Heart left ventricle (tissue), 16 donors: ENCODE results near the gene PLET1. TPM values are rescaled to one million over a fixed set of nuclear protein-coding genes. Genes with fewer than 3 reads are reported as not detected.

Experiments used
- ATAC-seq, 4 donors: fragments of 200-7000 bp; cut with Tn5 transposase; one replicate each; pipeline ENCODE4 v1.9.1; 2020 to 2022; ENCODE audit warnings: moderate library complexity in 4 of 4, mild to moderate bottlenecking in 3 of 4, moderate number of reproducible peaks in 1 of 4
- DNase-seq, 5 donors: peaks; one replicate each; pipeline ENCODE4 v3.0.0-alpha.2; 2020
- H3K27ac ChIP-seq, 12 donors: fragments of 200-600 bp; sonication (generic) in 4 of 12; one replicate each; pipeline versions ENCODE4 v1.5.0 to v1.8.0; 2016 to 2022; ENCODE audit warnings: mild to moderate bottlenecking in 2 of 12
- H3K27me3 ChIP-seq, 9 donors: fragments of 200-600 bp; sonication (generic) in 2 of 9; one replicate each; pipeline versions ENCODE4 v1.5.1 to v1.8.0; 2016 to 2022; ENCODE audit warnings: mild to moderate bottlenecking in 3 of 9
- H3K36me3 ChIP-seq, 9 donors: fragments of 200-600 bp; sonication (generic) in 2 of 9; one replicate each; pipeline versions ENCODE4 v1.5.0 to v1.8.0; 2018 to 2022; ENCODE audit warnings: mild to moderate bottlenecking in 2 of 9
- H3K4me1 ChIP-seq, 12 donors: fragments of 200-600 bp; sonication (generic) in 4 of 12; one replicate each; pipeline versions ENCODE4 v1.5.0 to v1.8.0; 2016 to 2022; ENCODE audit warnings: mild to moderate bottlenecking in 3 of 12
- H3K4me3 ChIP-seq, 12 donors: fragments of 200-600 bp; sonication (generic) in 4 of 12; one replicate each; pipeline versions ENCODE4 v1.5.0 to v1.8.0; 2017 to 2022; ENCODE audit warnings: mild to moderate bottlenecking in 9 of 12, moderate library complexity in 4 of 12
- H3K9me3 ChIP-seq, 12 donors: fragments of 200-600 bp; sonication (generic) in 4 of 12; one replicate each; pipeline versions ENCODE4 v1.5.0 to v1.8.0; 2016 to 2022; ENCODE audit warnings: mild to moderate bottlenecking in 1 of 12
- POLR2A ChIP-seq, 2 donors: fragments of 450-650 bp; IDR thresholded peaks; one replicate each; pipeline ENCODE4 v1.6.1; 2017; ENCODE audit warnings: antibody characterized with exemption in 2 of 2, mild to moderate bottlenecking in 2 of 2, moderate library complexity in 2 of 2
- WGBS, 4 donors: extraction: QIAGEN DNeasy Blood & Tissue Kit in 2 of 4; methylation state at CpG; one replicate each; pipeline versions ENCODE4 v1.1.5 to v1.1.7; 2013 to 2018; 5-methylcytosine and 5-hydroxymethylcytosine counted together
- intact Hi-C, 10 donors: fragments of 100-400 bp; cut with DNase I; formaldehyde crosslinking; loops; one replicate each; pipeline versions ENCODE4 v1.11.1 to v1.14.2; 2022
- polyA plus RNA-seq, 2 donors: library from polyadenylated mRNA; stranded (reverse); fragments of 200-250 nt; gene quantifications; one replicate each; pipeline ENCODE4 v1.2.3, GENCODE V29; 2013
- total RNA-seq, 9 donors: library from RNA; depleted of rRNA in 2 of 9; stranded (reverse); fragments of >200 nt in 2 of 9; fragmentation: NEBNext Ultra II Directional in 3 of 9; extraction: Animal tissue kit (Norgen Biotek cat#: 25700) in 3 of 9; gene quantifications; one replicate each; pipeline versions ENCODE4 v1.1.0 to v1.2.4, GENCODE V29; 2016 to 2023
- TF ChIP-seq, protein P1 (sequence below), 12 donors: fragments of 200-600 bp; sonication (generic) in 4 of 12; IDR thresholded peaks; one replicate each; pipeline versions ENCODE4 v1.5.0 to v1.8.0; 2018 to 2022; ENCODE audit warnings: antibody characterized with exemption in 12 of 12, mild to moderate bottlenecking in 5 of 12
- donor health status: ischemic (EF 13 %, LVEDD 7.1; RV severe dilation, severe dysfunction).
- donor health status: healthy with polysubstance abuse.
- donor health status: DM: no; HTN: yes; CAD: no.
- donor health status: DM: no; HTN: no; CAD: no.
- donor health status: ischemic (EF 25% LVEDD 6.9; RV normal size, moderate dysfunction).
- donor health status: ischemic (EF 25% LVEDD 5.7; RV mildly dilated, moderate dysfunction).
- donor health status: healthy.
- donor health status: DM: yes; HTN: yes; CAD: no.
- donor health status: ischemic (EF 35%, LVEDD 5.7; RV mildly dilated, moderate dysfunction).
- donor health status: nonischemic (EF 11% LVEDD 7.7; RV severe dilation, severe dysfunction).
- donor health status: DM: yes; HTN: yes; CAD: no.
- donor health status: PGD.
- donor health status: ischemic (EF 29% LVEDD 5.4; RV normal size, mild dysfunction).
- donor health status: nonischemic (EF 23%, LVEDD 6.1; RV moderate dilation, normal function).

Gene PLET1
- total and polyA plus RNA-seq, 11 donors = not detected

DNA sequence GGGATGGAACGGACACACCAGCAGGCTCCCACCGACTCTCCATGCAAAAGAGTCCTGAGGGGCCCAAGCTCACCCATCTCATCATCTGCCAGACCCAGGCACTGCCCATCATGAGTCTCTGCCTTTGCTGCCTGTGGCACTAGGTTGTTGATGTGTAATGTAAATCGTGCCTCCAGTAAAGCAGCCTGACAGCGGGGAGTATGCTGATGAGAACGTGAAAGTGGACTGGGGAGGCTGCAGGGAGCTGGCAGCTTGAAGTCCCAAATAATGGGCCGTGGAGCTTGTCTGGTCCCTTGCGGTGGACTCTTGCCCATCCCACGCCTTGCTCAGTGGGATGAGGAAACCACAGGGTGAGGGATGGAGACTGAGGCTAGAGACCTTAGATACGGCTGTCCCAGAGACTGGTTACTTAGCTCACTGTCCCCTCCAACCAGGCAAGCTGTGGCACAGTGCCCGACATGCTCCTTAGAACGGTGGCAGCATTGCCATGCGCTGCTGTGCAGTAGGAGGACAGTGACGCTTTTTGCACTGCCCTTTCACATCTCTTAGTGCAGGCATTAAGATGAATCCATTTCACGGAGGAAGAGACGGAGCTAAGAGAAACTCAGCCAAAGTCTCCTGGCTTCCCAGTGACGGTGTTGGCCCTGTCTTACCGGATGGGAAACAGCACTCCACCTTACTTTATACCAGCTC lies 39.6 kb upstream of the PLET1 start:
- Histone ChIP-seq H3K9me3 (no peaks in the 10 kb centered on the region), H3K27me3 (no peaks in the 10 kb centered on the region), H3K4me1 (peaks cover 0 to 37% (median 8%) of the 10 kb centered on the region in 12 donors), H3K27ac (peak overlapping the region in 1 of 12 donors; percentile 30), H3K36me3 (no peaks in the 10 kb centered on the region), H3K4me3 (no peak overlapping the region)
- 66 to 78% (median 70%) methylated on average over 17 of the region's 17 CpGs for WGBS, 4 donors
- intact Hi-C loops = no loop called here
- DNase-seq (peak in 2 of 5 donors; percentile 45 to 58), ATAC-seq (peak; percentile 35 to 68 (median 58))
- TF ChIP-seq, protein P1, sequence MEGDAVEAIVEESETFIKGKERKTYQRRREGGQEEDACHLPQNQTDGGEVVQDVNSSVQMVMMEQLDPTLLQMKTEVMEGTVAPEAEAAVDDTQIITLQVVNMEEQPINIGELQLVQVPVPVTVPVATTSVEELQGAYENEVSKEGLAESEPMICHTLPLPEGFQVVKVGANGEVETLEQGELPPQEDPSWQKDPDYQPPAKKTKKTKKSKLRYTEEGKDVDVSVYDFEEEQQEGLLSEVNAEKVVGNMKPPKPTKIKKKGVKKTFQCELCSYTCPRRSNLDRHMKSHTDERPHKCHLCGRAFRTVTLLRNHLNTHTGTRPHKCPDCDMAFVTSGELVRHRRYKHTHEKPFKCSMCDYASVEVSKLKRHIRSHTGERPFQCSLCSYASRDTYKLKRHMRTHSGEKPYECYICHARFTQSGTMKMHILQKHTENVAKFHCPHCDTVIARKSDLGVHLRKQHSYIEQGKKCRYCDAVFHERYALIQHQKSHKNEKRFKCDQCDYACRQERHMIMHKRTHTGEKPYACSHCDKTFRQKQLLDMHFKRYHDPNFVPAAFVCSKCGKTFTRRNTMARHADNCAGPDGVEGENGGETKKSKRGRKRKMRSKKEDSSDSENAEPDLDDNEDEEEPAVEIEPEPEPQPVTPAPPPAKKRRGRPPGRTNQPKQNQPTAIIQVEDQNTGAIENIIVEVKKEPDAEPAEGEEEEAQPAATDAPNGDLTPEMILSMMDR (IDR thresholded peaks at IDR 0.05) = no peak
- TF ChIP-seq POLR2A (IDR thresholded peaks at IDR 0.05) = no peak

DNA sequence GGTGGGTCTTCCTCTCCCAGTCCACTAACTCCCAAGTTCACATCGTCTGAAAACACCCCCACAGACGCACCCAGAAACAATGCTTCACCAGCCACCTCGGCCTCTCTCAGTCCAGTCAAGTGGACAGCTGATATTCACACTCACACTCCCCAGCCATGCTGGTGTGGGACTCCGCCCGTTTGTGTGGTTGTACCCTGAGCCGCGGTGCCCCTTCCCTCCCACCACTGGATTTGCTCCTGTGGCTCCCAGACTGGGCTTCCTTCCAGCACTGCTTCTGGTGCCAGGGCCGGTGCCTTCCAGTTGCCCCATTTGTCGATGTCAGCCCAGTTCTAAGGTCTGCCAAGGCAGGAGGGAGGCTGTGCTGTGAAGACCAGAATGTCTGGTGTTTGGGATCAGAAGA lies 37.9 kb upstream of the PLET1 start:
- TF ChIP-seq POLR2A (IDR thresholded peaks at IDR 0.05) = no peak
- TF ChIP-seq, protein P1 (IDR thresholded peaks at IDR 0.05) = no peak
- H3K4me1 ChIP-seq = peaks cover 0 to 48% (median 13%) of the 10 kb centered on the region in 12 donors
- no peaks in the 10 kb centered on the region for H3K27me3 ChIP-seq
- DNase-seq = peak; percentile 68 to 80 (median 74)
- H3K9me3 ChIP-seq = no peaks in the 10 kb centered on the region
- intact Hi-C loops = loop anchor here in 8 of 10 donors (10.0 kb wide), 8 partner anchors 156 to 986 kb away; no protein-coding TSS in a partner anchor
- H3K27ac ChIP-seq = peak overlapping the region in 9 of 12 donors; percentile 19 to 77 (median 61)
- 39 to 54% (median 49%) methylated on average over 9 of the region's 9 CpGs for WGBS, 4 donors
- ATAC-seq = peak; percentile 46 to 76 (median 65)
- H3K4me3 ChIP-seq = no peak overlapping the region
- no peaks in the 10 kb centered on the region for H3K36me3 ChIP-seq

DNA sequence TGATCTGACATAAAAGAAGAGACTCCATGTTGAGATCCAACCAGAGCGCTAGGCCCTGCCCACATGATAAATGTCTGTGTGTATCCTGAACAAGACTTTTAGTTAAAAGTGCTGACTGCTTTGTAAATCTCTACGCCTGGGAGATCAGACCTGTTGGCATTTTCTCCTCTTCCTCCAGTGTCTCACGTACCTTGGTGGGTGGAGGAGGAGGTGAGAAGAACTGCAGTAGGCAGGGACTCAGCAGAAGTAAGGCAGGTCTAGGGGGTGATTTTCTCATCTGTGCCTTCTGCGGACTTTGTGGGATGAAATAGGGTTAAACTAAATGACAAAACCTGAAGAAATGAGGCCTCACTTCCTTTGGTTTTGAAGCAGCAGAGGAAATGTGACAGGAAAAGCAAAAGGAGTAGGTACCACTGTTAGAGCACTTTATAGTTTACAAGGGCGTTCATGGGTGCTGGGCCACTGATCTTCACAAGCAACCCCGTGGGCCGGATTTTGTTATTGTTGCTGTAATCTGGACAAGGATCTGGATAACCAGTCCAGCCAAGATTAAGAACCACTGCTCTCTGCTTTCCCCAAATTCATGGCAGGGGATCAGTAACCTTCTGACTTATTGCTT lies 36.7 kb upstream of the PLET1 start:
- H3K27ac ChIP-seq = peak overlapping the region in 3 of 12 donors; percentile 39 to 77 (median 69)
- no peaks in the 10 kb centered on the region for H3K36me3 ChIP-seq
- ATAC-seq = no peak
- intact Hi-C loops = loop anchor here in 8 of 10 donors (10.0 kb wide), 8 partner anchors 157 to 987 kb away; no protein-coding TSS in a partner anchor
- TF ChIP-seq, protein P1 (IDR thresholded peaks at IDR 0.05) = no peak
- TF ChIP-seq POLR2A (IDR thresholded peaks at IDR 0.05) = no peak
- peaks cover 0 to 52% (median 17%) of the 10 kb centered on the region in 12 donors for H3K4me1 ChIP-seq
- WGBS, 4 donors = 77 to 85% (median 81%) methylated on average over 7 of the region's 7 CpGs
- H3K27me3 ChIP-seq = no peaks in the 10 kb centered on the region
- DNase-seq = no peak
- H3K9me3 ChIP-seq = peaks cover 0 to 2% (median 0%) of the 10 kb centered on the region in 12 donors
- H3K4me3 ChIP-seq = no peak overlapping the region

DNA sequence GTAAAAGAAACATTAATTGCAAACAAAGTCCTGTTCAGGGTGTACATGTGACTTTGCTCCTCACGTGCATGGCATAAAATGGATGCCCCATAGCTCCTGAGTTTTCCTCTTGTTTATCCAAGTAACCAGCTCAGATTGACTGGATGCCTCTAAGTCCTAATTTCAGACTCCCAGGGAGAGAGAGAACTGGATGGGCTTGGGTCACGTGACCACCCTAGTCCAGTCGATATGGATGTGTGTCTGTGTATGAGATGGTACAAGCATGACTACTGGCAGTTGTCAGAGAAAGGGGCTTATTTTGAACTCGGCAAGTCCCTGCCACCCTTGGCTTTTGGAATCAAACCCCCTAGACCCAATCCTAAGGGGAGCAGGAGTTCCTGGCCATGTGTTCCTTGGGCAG lies 35.4 kb upstream of the PLET1 start:
- peak overlapping the region in 5 of 12 donors; percentile 5 to 91 (median 77) for H3K27ac ChIP-seq
- intact Hi-C loops = loop anchor here in 8 of 10 donors (10.0 kb wide), 8 partner anchors 159 to 989 kb away; no protein-coding TSS in a partner anchor

More for the DNA sequence above, 35.4 kb upstream of the PLET1 start:
- no peak for TF ChIP-seq POLR2A (IDR thresholded peaks at IDR 0.05)
- TF ChIP-seq, protein P1 (IDR thresholded peaks at IDR 0.05) = no peak
- DNase-seq = no peak
- no peaks in the 10 kb centered on the region for H3K36me3 ChIP-seq
- H3K27me3 ChIP-seq = no peaks in the 10 kb centered on the region
- no peak for ATAC-seq
- WGBS, 4 donors = 92 to 98% (median 93%) methylated on average over 4 of the region's 4 CpGs
- H3K4me1 ChIP-seq = peaks cover 0 to 44% (median 12%) of the 10 kb centered on the region in 12 donors
- H3K9me3 ChIP-seq = peaks cover 0 to 4% (median 0%) of the 10 kb centered on the region in 12 donors
- H3K4me3 ChIP-seq = no peak overlapping the region
